Activated CD4-positive, alpha-beta T cell treated with anti-CD3 and anti-CD28 coated beads for 36 hours (primary cell): Measurements from ENCODE around the gene PSMD14. TPM values are rescaled to one million over a fixed set of nuclear protein-coding genes. Genes with fewer than 3 reads are reported as not detected.

Experiments used
- total RNA-seq, 2 experiments: library from RNA; stranded (reverse); gene quantifications; one replicate each; pipeline ENCODE4 v1.2.3, GENCODE V29; 2021

Gene PSMD14
- total RNA-seq, 2 experiments from 2014 or later: 69.5 to 85.7 TPM

Other genes with a start within 250 kb of the PSMD14 start
- 10 to 100 TPM; 54.6 to 59.7 TPM for gene TANK, start 148.0 kb upstream of the PSMD14 start, total RNA-seq
- under 1 TPM in 1 of 2 experiments, not detected in 1; 0.04 TPM for gene TBR1, start 107.9 kb downstream of the PSMD14 start, total RNA-seq